Panc1 (cell line): ENCODE data around the gene JMJD1C. TPM values are rescaled to one million over a fixed set of nuclear protein-coding genes. Genes with fewer than 3 reads are reported as not detected.
A peak's percentile ranks its signal among the peaks of the same experiment; 100 is the strongest.

Experiments used
- ATAC-seq: fragments of 200-7000 bp; cut with Tn5 transposase; 2 replicates; pipeline ENCODE4 v1.9.1; 2020; ENCODE audit warnings: mild to moderate bottlenecking, moderate library complexity
- BruUV-seq: library from RNA; stranded (reverse); fragments of 400-500 nt; replicated peaks from 2 replicates; lab custom pipeline; 2021; lab: Mats Ljungman, UMichigan
- CTCF ChIA-PET: fragments of 300-600 bp; sonication (Branson Sonifier 250); formaldehyde crosslinking; loops from one replicate; lab custom pipeline; 2022; ENCODE audit warnings: antibody characterized with exemption; lab: Charles Lee
- POLR2A ChIA-PET: fragments of 300-600 bp; sonication (Branson Sonifier 250); formaldehyde crosslinking; loops from one replicate; lab custom pipeline; 2022; ENCODE audit warnings: antibody characterized with exemption; lab: Charles Lee
- DNase-seq: peaks from one replicate; pipeline ENCODE4 v3.0.0-alpha.2; 2010; ENCODE audit warnings: low read depth, low spot score
- H3K27ac ChIP-seq: 2 replicates; pipeline ENCODE4 v1.5.1; 2011; ENCODE audit warnings: mild to moderate bottlenecking, low read length, inconsistent platforms
- H3K27me3 ChIP-seq: fragments of 200-500 bp; sonication (Bioruptor generic); 2 replicates; pipeline ENCODE4 v1.6.0; 2014; ENCODE audit warnings: low read length, inconsistent platforms; ENCODE audit not compliant: control insufficient read depth, insufficient read depth
- H3K36me3 ChIP-seq: fragments of 200-500 bp; sonication (Bioruptor generic); 2 replicates; pipeline ENCODE4 v1.5.1; 2014; ENCODE audit warnings: inconsistent platforms, mild to moderate bottlenecking, low read length, moderate library complexity; ENCODE audit not compliant: control insufficient read depth, insufficient read depth
- H3K4me1 ChIP-seq: 2 replicates; pipeline ENCODE4 v1.5.1; 2011; ENCODE audit warnings: inconsistent platforms, mild to moderate bottlenecking, low read length, moderate library complexity; ENCODE audit not compliant: control insufficient read depth, insufficient read depth
- H3K4me3 ChIP-seq, 2 experiments: 2 replicates each; pipeline ENCODE4 v1.5.1; 2011 to 2012; ENCODE audit warnings: low read depth in 2 of 2, low read length in 2 of 2, mild to moderate bottlenecking in 2 of 2, inconsistent platforms in 1 of 2, moderate library complexity in 1 of 2
- H3K9me3 ChIP-seq: fragments of 200-500 bp; sonication (Bioruptor generic); 2 replicates; pipeline ENCODE4 v1.5.1; 2014; ENCODE audit warnings: low read depth, mild to moderate bottlenecking, inconsistent platforms, low read length, moderate library complexity; ENCODE audit not compliant: control insufficient read depth, insufficient read depth
- POLR2AphosphoS5 ChIP-seq: IDR thresholded peaks from 2 replicates; pipeline ENCODE4 v1.6.1; 2012; ENCODE audit warnings: mild to moderate bottlenecking, low read depth, low read length, moderate library complexity
- SIN3A ChIP-seq: IDR thresholded peaks from 2 replicates; pipeline ENCODE4 v1.6.1; 2012; ENCODE audit warnings: low read depth, mild to moderate bottlenecking, low read length, moderate library complexity, borderline replicate concordance; ENCODE audit not compliant: insufficient read depth
- TCF7L2 ChIP-seq: IDR thresholded peaks from 2 replicates; pipeline ENCODE4 v1.6.1; 2011; ENCODE audit warnings: mild to moderate bottlenecking, low read depth, low read length, inconsistent platforms
- in situ Hi-C: cut with HindIII; loops from 2 replicates; pipeline ENCODE4 v1.10.0; 2016; ENCODE audit warnings: low sequenced_read_pairs, low pct_unique_long_range_greater_than_20kb
- intact Hi-C: fragments of 100-400 bp; cut with micrococcal nuclease; formaldehyde crosslinking; loops from one replicate; pipeline ENCODE4 v1.10.0; 2022; ENCODE audit not compliant: unreplicated experiment
- total RNA-seq: library from RNA; stranded (reverse); gene quantifications from one replicate; pipeline ENCODE4 v1.2.1, GENCODE V29; 2021; ENCODE audit not compliant: unreplicated experiment
- TF ChIP-seq, protein P1 (sequence below): fragments of 450-650 bp; IDR thresholded peaks from 2 replicates; pipeline ENCODE4 v1.5.1; 2017; ENCODE audit warnings: mild to moderate bottlenecking
- TF ChIP-seq, protein P2 (sequence below), 2 experiments: IDR thresholded peaks; 2 replicates each; pipeline ENCODE4 v1.6.1; 2011 to 2012; ENCODE audit warnings: low read depth in 2 of 2, control low read depth in 1 of 2, low read length in 1 of 2, mild to moderate bottlenecking in 1 of 2, moderate library complexity in 1 of 2; ENCODE audit not compliant: insufficient read depth in 1 of 2

Gene JMJD1C
- total RNA-seq, 1 experiment from 2014 or later = 88.3 TPM

DNA sequence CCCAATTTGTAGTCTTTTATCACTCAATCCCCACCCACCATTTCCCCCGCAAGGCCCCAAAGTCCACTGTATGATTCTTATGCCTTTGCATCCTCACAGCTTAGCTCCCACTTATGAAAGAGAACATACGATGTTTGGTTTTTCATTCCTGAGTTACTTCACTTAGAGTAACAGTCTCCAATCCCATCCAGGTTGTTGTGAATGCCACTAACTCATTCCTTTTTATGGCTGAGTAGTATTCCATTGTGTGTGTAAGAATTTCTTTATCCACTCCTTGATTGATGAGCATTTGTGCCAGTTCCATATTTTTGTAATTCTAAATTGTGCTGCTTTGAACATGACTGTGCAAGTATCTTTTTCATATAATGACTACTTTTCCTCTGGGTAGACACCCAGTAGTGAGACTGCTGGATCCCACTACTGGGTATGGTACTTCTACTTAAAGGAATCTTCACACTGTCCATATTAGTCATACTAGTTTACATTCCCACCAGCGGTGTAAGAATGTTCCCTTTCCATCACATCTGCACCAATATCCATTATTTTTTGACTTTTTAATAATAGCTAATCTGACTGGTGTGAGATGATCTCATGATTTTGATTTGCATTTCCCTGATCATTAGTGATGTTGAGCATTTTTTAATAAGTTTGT is 152.6 kb downstream of the JMJD1C start:
- no peak for ATAC-seq
- ChIA-PET POLR2A (interaction anchor here (0.6 kb wide), 1 partner anchor 20 kb away, joined by 3 read pairs; no protein-coding TSS in a partner anchor), CTCF (no interaction called here)
- Histone ChIP-seq H3K36me3 (no peaks in the 10 kb centered on the region), H3K27ac (no peak overlapping the region), H3K4me3 (no peak overlapping the region), H3K9me3 (no peaks in the 10 kb centered on the region), H3K4me1 (no peaks in the 10 kb centered on the region), H3K27me3 (no peaks in the 10 kb centered on the region)
- intact Hi-C loops = no loop called here
- BruUV-seq = TSS peak; percentile 34
- DNase-seq = no peak
- in situ Hi-C loops = no loop called here
- TF ChIP-seq, protein P1, sequence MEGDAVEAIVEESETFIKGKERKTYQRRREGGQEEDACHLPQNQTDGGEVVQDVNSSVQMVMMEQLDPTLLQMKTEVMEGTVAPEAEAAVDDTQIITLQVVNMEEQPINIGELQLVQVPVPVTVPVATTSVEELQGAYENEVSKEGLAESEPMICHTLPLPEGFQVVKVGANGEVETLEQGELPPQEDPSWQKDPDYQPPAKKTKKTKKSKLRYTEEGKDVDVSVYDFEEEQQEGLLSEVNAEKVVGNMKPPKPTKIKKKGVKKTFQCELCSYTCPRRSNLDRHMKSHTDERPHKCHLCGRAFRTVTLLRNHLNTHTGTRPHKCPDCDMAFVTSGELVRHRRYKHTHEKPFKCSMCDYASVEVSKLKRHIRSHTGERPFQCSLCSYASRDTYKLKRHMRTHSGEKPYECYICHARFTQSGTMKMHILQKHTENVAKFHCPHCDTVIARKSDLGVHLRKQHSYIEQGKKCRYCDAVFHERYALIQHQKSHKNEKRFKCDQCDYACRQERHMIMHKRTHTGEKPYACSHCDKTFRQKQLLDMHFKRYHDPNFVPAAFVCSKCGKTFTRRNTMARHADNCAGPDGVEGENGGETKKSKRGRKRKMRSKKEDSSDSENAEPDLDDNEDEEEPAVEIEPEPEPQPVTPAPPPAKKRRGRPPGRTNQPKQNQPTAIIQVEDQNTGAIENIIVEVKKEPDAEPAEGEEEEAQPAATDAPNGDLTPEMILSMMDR = no peak
- TF ChIP-seq, protein P2, sequence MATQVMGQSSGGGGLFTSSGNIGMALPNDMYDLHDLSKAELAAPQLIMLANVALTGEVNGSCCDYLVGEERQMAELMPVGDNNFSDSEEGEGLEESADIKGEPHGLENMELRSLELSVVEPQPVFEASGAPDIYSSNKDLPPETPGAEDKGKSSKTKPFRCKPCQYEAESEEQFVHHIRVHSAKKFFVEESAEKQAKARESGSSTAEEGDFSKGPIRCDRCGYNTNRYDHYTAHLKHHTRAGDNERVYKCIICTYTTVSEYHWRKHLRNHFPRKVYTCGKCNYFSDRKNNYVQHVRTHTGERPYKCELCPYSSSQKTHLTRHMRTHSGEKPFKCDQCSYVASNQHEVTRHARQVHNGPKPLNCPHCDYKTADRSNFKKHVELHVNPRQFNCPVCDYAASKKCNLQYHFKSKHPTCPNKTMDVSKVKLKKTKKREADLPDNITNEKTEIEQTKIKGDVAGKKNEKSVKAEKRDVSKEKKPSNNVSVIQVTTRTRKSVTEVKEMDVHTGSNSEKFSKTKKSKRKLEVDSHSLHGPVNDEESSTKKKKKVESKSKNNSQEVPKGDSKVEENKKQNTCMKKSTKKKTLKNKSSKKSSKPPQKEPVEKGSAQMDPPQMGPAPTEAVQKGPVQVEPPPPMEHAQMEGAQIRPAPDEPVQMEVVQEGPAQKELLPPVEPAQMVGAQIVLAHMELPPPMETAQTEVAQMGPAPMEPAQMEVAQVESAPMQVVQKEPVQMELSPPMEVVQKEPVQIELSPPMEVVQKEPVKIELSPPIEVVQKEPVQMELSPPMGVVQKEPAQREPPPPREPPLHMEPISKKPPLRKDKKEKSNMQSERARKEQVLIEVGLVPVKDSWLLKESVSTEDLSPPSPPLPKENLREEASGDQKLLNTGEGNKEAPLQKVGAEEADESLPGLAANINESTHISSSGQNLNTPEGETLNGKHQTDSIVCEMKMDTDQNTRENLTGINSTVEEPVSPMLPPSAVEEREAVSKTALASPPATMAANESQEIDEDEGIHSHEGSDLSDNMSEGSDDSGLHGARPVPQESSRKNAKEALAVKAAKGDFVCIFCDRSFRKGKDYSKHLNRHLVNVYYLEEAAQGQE (IDR thresholded peaks at IDR 0.05; ENCODE audit: insufficient read depth in 1 of 2, low read depth in 2 of 2, low read length in 1 of 2) = no peak
- TF ChIP-seq SIN3A (no peak), TCF7L2 (no peak), POLR2AphosphoS5 (no peak)

GRCh38 chr10:63308628-63309027 is 157.1 kb downstream of the JMJD1C start:
- Histone ChIP-seq H3K27ac (no peak overlapping the region), H3K4me3 (no peak overlapping the region), H3K9me3 (no peaks in the 10 kb centered on the region), H3K4me1 (no peaks in the 10 kb centered on the region), H3K36me3 (no peaks in the 10 kb centered on the region), H3K27me3 (no peaks in the 10 kb centered on the region)
- intact Hi-C loops = no loop called here
- in situ Hi-C loops = no loop called here
- ChIA-PET CTCF (interaction anchor here (0.7 kb wide), 1 partner anchor 94 kb away, joined by 5 read pairs; no protein-coding TSS in a partner anchor), POLR2A (interaction anchor here (0.6 kb wide), 1 partner anchor 122 kb away, joined by 3 read pairs; no protein-coding TSS in a partner anchor)
- TF ChIP-seq POLR2AphosphoS5 (no peak), SIN3A (no peak), TCF7L2 (no peak)
- TF ChIP-seq, protein P2 (IDR thresholded peaks at IDR 0.05; ENCODE audit: insufficient read depth in 1 of 2, low read depth in 2 of 2, low read length in 1 of 2) = no peak
- TF ChIP-seq, protein P1 = no peak
- no TSS peak for BruUV-seq
- no peak for DNase-seq
- no peak for ATAC-seq
